Aorta (tissue), 5 donors: Measurements from ENCODE around the gene NRG3. TPM values are rescaled to one million over a fixed set of nuclear protein-coding genes. Genes with fewer than 3 reads are reported as not detected.

Source experiments
- ATAC-seq: fragments of 200-7000 bp; cut with Tn5 transposase; one replicate; pipeline ENCODE4 v1.9.1; 2022; ENCODE audit warnings: moderate library complexity; ENCODE audit not compliant: low FRiP score
- DNase-seq, 2 donors: peaks; one replicate each; pipeline ENCODE4 v3.0.0-alpha.2; 2020
- H3K27ac ChIP-seq, 2 donors: one replicate each; pipeline ENCODE4 v1.5.1; 2013; ENCODE audit warnings: low read length in 2 of 2, mild to moderate bottlenecking in 2 of 2, moderate library complexity in 2 of 2, control low read depth in 1 of 2, inconsistent platforms in 1 of 2, low read depth in 1 of 2
- H3K27me3 ChIP-seq, 2 donors: one replicate each; pipeline ENCODE4 v1.6.1; 2013; ENCODE audit warnings: control low read depth in 1 of 2, low read length in 1 of 2, mild to moderate bottlenecking in 1 of 2, moderate library complexity in 1 of 2; ENCODE audit not compliant: insufficient read depth in 2 of 2, control insufficient read depth in 1 of 2
- H3K36me3 ChIP-seq, 2 donors: one replicate each; pipeline ENCODE4 v1.6.1; 2013; ENCODE audit warnings: control low read depth in 1 of 2, low read length in 1 of 2, mild to moderate bottlenecking in 1 of 2; ENCODE audit not compliant: insufficient read depth in 2 of 2, control insufficient read depth in 1 of 2
- H3K4me1 ChIP-seq, 2 donors: one replicate each; pipeline ENCODE4 v1.6.1; 2013; ENCODE audit warnings: low read length in 2 of 2, control low read depth in 1 of 2, mild to moderate bottlenecking in 1 of 2, moderate library complexity in 1 of 2; ENCODE audit not compliant: insufficient read depth in 2 of 2, control insufficient read depth in 1 of 2
- H3K4me3 ChIP-seq, 2 donors: one replicate each; pipeline ENCODE4 v1.5.1; 2013; ENCODE audit warnings: low read length in 2 of 2, control low read depth in 1 of 2, mild to moderate bottlenecking in 1 of 2
- H3K9me3 ChIP-seq: one replicate; pipeline ENCODE4 v1.6.1; 2013; ENCODE audit warnings: mild to moderate bottlenecking, low read length; ENCODE audit not compliant: control insufficient read depth
- WGBS, 2 donors: extraction: QIAGEN DNeasy Blood & Tissue Kit; methylation state at CpG; one replicate each; pipeline ENCODE4 v1.1.7; 2013; 5-methylcytosine and 5-hydroxymethylcytosine counted together
- intact Hi-C, 2 donors: fragments of 100-400 bp; cut with DNase I; formaldehyde crosslinking; loops; one replicate each; pipeline versions ENCODE4 v1.14.2 to v1.15.0; 2022
- polyA plus RNA-seq, 2 donors: library from polyadenylated mRNA; stranded (reverse); fragments of 200-250 nt; gene quantifications; one replicate each; pipeline ENCODE4 v1.2.3, GENCODE V29; 2013
- total RNA-seq, 2 donors: library from RNA; stranded (reverse); fragmentation: NEBNext Ultra II Directional; extraction: Animal tissue kit (Norgen Biotek cat#: 25700); gene quantifications; one replicate each; pipeline ENCODE4 v1.2.1, GENCODE V29; 2021
- donor health status: healthy with polysubstance abuse.
- donor health status: Bipolar disorder and iron deficiency.
- donor health status: DM: no; HTN: no; CAD: no.
- donor health status: DM: no; HTN: no; CAD: no.
- donor health status: DM: yes; HTN: yes; CAD: no.

The NRG3 gene
- total and polyA plus RNA-seq, 4 donors = 0.50 to 1.1 (median 0.84) TPM

DNA sequence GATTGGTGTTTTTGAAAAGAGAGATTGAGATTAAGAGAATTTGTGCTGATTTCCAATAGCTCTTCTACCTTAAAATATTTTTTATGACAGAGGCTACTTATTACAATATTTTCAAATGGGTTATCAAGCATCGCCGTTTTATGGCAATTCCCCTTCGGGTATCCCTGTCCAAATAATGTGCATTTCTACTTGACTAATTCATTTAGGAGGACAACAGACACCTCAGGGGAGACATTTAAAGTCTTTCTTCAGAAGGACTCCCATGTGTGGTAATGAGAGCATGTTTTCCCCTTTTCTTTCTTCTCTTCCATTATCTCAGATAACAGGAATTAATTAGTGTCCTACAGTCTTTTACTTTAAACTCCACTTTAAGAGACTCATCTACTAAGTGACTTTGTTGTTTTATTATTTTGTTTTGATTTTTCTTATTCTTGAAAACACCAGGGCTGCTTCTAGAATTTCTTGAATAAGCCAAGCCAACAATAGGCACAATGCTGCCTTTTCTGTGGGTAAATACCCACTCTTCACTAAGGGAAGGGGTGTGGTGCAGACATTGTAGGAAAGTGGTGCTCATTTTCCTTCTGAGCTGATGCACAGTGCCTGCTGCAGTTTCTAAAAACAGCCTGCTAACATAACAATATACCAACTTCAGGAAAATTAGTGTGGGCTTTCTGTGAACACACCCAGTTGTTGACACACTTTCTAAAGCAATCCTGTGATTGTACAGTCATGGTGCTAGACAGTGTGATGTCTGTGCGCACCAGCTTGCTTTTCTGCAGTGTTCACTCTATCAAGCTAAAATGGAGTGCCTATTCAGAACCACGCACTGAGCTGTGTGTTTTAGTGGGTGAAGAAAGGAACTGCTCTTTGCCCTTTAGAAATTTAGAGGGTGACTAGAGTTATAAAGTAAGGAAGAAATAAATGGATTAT, 597.7 kb downstream of the NRG3 start:
- Histone ChIP-seq H3K4me3 (no peak overlapping the region), H3K27me3 (no peaks in the 10 kb centered on the region), H3K27ac (no peak overlapping the region), H3K36me3 (no peaks in the 10 kb centered on the region), H3K4me1 (no peaks in the 10 kb centered on the region), H3K9me3 (peaks cover 3% of the 10 kb centered on the region)
- no peak for ATAC-seq
- intact Hi-C loops = no loop called here
- 93 to 97% methylated on average over 5 of the region's 5 CpGs for WGBS, 2 donors
- no peak for DNase-seq

DNA sequence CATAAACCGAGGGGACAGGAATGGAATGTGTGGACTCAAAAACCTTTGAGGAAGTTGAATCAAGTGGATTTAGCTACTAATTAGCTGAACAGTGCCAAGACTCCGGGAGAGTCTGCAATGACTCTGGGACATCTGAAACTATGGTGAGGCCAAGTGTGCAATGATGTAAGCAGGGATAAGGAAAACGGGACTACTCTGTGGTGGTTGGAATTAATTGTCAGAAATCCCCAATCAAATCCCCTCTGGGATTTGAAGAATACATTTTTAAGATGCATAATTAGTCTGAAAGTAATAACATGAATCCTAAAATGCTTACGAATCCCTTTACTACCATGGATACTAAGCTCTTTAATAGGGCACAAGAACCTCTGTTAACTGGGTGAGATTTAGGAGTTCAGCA, 602.8 kb downstream of the NRG3 start:
- DNase-seq = no peak
- H3K4me3 ChIP-seq = no peak overlapping the region
- intact Hi-C loops = no loop called here
- WGBS, 2 donors = 79 to 80% methylated on average over 4 of the region's 4 CpGs
- H3K9me3 ChIP-seq = peaks cover 3% of the 10 kb centered on the region
- H3K27me3 ChIP-seq = no peaks in the 10 kb centered on the region
- no peaks in the 10 kb centered on the region for H3K4me1 ChIP-seq
- no peak for ATAC-seq
- H3K36me3 ChIP-seq = no peaks in the 10 kb centered on the region
- no peak overlapping the region for H3K27ac ChIP-seq

DNA sequence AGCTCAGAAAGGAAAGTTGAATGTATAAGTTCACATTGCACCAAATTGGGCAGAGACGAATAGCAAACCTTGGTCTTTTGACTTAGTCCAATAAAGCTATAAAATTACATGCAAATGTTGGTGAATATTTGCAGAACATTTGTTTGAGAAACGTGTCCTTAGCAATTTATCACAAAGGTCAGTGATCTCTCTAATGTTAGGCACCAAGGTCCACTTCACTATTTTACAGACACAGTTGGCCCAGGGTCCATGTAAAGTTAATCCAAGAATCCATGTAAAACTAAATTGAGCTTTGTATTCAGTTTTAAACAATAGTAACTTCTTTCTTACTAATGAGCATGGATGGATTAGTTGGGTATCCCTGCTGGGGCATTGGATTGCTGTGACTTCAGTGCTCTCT, 617.7 kb downstream of the NRG3 start:
- 90 to 95% methylated on average over 2 of the region's 2 CpGs for WGBS, 2 donors
- ATAC-seq = no peak
- no peak for DNase-seq
- Histone ChIP-seq H3K9me3 (no peaks in the 10 kb centered on the region), H3K36me3 (no peaks in the 10 kb centered on the region), H3K4me3 (no peak overlapping the region), H3K27me3 (no peaks in the 10 kb centered on the region), H3K27ac (no peak overlapping the region), H3K4me1 (no peaks in the 10 kb centered on the region)
- intact Hi-C loops = no loop called here

DNA sequence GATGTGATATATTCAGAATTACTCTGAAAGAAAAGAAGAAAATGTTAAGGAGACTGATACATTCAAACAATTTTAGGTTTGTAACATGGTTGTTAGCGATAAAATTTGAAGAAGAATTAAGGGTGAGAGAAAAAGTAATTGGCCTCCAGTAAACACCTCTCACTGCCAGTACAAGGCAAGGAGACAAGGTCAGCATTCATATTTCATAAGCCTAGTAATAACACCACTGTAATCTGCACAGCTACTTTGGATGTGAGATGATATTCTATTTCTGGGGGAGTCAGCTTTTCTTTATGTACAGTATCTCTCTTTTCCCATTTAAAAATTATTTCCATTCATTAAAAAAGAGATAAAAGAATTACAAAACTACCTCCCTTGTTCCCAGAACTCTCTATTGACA, 621.1 kb downstream of the NRG3 start:
- no peak overlapping the region for H3K4me3 ChIP-seq
- DNase-seq = no peak
- no peaks in the 10 kb centered on the region for H3K36me3 ChIP-seq
- intact Hi-C loops = no loop called here
- H3K4me1 ChIP-seq = no peaks in the 10 kb centered on the region
- no peaks in the 10 kb centered on the region for H3K9me3 ChIP-seq
- no peaks in the 10 kb centered on the region for H3K27me3 ChIP-seq
- 3 to 16% methylated on average over 1 of the region's 1 CpG for WGBS, 2 donors
- H3K27ac ChIP-seq = no peak overlapping the region
- ATAC-seq = no peak

DNA sequence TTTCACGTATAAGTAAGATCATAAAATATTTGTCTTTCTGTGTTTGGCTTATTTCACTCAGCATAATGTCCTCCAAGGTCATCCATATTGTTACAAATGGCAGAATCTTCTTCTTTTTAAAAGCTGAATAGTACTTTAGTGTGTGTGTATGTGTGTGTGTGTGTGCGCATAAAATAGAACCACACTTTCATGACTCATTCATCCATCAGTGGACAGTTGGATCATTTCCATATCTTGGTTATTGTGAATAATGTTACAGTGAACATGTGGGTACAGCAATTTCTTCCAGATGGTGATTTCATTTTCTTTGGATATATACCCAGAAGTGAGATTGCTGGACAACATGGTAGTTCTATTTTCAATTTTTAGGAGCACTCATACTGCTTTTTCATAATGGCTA, 622.4 kb downstream of the NRG3 start:
- intact Hi-C loops = no loop called here

DNA sequence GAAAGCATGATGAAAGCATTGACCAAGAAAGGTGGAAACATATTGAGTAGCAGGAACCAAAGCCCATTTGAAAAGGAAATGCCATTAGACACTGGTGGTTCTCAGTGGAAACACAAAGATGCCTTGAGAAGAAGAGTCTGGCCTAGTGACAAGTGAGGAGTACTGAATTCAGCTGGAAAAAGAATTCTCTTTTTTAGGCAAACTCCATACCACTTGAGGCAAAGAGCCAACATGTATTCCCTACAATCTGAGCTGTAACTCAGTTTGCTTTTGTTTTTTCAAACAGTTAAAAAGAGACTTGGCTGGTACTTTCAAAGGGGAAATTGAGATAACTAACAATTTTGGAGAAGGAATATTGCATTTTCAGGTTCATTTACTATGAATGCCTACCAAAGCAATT, 624.0 kb downstream of the NRG3 start:
- Histone ChIP-seq H3K36me3 (no peaks in the 10 kb centered on the region), H3K9me3 (no peaks in the 10 kb centered on the region), H3K4me1 (no peaks in the 10 kb centered on the region), H3K27me3 (no peaks in the 10 kb centered on the region), H3K27ac (no peak overlapping the region), H3K4me3 (no peak overlapping the region)
- no peak for DNase-seq
- intact Hi-C loops = no loop called here
- ATAC-seq = no peak

More for the DNA sequence above, 622.4 kb downstream of the NRG3 start:
- Histone ChIP-seq H3K4me3 (no peak overlapping the region), H3K36me3 (no peaks in the 10 kb centered on the region), H3K27me3 (no peaks in the 10 kb centered on the region), H3K9me3 (no peaks in the 10 kb centered on the region), H3K4me1 (no peaks in the 10 kb centered on the region), H3K27ac (no peak overlapping the region)
- no peak for ATAC-seq
- no peak for DNase-seq
- WGBS, 2 donors = 1 to 12% methylated on average over 2 of the region's 2 CpGs

DNA sequence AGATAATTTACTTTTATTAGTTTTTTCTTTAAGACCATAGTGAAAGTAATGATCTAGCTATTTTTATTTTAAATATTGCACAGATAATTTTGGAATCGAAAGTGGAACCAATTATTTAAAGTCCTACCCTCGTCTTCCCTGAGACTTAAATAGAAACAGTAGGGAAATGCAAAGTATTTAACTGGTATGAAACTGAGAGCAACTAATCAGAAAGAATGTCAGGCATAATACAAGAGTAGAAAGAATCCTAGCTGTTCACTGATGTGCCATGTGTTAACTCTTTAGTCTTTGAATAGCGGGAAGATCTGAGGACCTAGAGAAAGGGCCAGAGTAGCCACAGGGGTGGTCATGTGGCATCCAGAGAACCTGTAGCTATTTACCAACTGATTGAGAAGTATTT, 630.0 kb downstream of the NRG3 start:
- DNase-seq (no peak), ATAC-seq (no peak)
- H3K27ac ChIP-seq = no peak overlapping the region
- intact Hi-C loops = no loop called here
- 36 to 37% methylated on average over 3 of the region's 3 CpGs for WGBS, 2 donors
- H3K4me3 ChIP-seq = no peak overlapping the region
- H3K9me3 ChIP-seq = no peaks in the 10 kb centered on the region
- H3K27me3 ChIP-seq = no peaks in the 10 kb centered on the region
- H3K36me3 ChIP-seq = no peaks in the 10 kb centered on the region
- no peaks in the 10 kb centered on the region for H3K4me1 ChIP-seq

DNA sequence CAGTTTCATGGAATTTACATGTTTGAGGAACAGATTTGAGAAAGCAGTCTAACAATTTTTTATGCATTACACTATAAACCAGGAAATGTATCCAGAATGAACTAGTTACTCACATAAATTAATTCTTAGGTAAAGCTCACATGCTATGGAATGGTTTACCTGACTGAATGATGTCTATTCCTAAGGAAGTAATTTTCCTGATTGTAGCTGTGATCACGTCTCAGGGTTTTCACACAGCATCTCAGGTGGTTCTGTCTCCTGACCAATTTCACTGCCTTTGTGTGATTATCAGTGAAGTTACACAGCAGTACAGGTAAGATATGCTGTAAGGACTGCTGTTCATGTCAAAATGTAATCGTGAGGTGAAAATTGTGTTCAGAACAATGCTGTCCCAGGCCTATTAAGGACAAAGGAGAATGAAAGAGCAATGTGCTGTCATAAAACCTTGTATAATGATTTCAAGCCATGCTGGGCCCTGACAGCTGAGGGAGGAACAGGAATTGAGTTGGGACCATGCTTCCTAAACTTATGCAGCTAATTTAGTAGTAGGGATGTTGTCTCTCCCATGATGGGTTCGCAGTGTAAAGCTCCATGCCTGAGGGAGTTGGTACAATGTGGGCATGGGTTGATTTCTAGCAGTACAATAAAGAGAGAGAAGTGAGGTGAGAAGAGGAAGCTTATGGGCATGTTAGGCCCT, 631.8 kb downstream of the NRG3 start:
- DNase-seq = no peak
- Histone ChIP-seq H3K9me3 (no peaks in the 10 kb centered on the region), H3K27me3 (no peaks in the 10 kb centered on the region), H3K36me3 (no peaks in the 10 kb centered on the region), H3K4me1 (no peaks in the 10 kb centered on the region), H3K4me3 (no peak overlapping the region), H3K27ac (no peak overlapping the region)
- no peak for ATAC-seq
- intact Hi-C loops = no loop called here
- WGBS, 2 donors = 92 to 93% methylated on average over 3 of the region's 3 CpGs

DNA sequence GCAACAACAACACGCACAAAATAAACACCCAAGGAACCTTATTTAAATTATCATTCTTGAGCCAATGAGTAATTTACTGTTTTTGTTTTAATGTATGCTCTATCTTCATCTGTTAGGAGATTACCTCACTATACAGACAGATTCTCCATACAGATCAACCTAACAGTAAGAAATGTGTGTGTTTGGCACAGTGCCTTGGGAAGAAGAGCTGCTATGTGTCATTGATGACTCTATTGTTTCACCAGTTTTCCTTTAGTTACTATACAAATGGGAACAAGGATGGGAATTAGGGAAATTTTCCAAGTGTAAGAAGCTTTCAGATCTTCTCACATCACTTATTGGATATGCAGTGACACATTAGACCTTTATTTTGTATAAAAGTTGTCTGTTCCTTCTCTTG, 640.3 kb downstream of the NRG3 start:
- DNase-seq = no peak
- ATAC-seq = no peak
- Histone ChIP-seq H3K9me3 (no peaks in the 10 kb centered on the region), H3K27ac (no peak overlapping the region), H3K36me3 (no peaks in the 10 kb centered on the region), H3K27me3 (no peaks in the 10 kb centered on the region), H3K4me3 (no peak overlapping the region), H3K4me1 (peaks cover 0 to 9% of the 10 kb centered on the region in 2 donors)
- intact Hi-C loops = no loop called here
- 92 to 97% methylated on average over 1 of the region's 1 CpG for WGBS, 2 donors
